Activated T-cell treated with anti-CD3 and anti-CD28 coated beads, Interleukin-2, amount 50 U/mL, for 72 hours (primary cell): ENCODE measurements around the gene SH2D4B. TPM values are rescaled to one million over a fixed set of nuclear protein-coding genes. Genes with fewer than 3 reads are reported as not detected.
A peak's percentile ranks its signal among the peaks of the same experiment; 100 is the strongest.
"Not testable (repeated sequence)": the region's sequence is repeated elsewhere in the genome, so short reads cannot be mapped to it uniquely, and the experiment has no call there.

ENCODE experiments used
- ATAC-seq, 2 donors: fragments of 150-1000 bp; cut with Tn5 transposase; replicated peaks in 1 of 2; 2 replicates each; pipeline ENCODE4 v1.10.0; 2021; ENCODE audit warnings: moderate library complexity in 2 of 2, mild to moderate bottlenecking in 1 of 2
- DNase-seq, 2 donors: peaks; one replicate each; pipeline ENCODE4 v3.0.0; 2021 to 2022; ENCODE audit warnings: mixed read lengths in 1 of 2
- H3K27ac Mint-ChIP-seq: one replicate; pipeline ENCODE4 v1.8.0; 2022; ENCODE audit warnings: mild to moderate bottlenecking, moderate library complexity, mixed read lengths
- H3K27me3 Mint-ChIP-seq: one replicate; pipeline ENCODE4 v1.8.0; 2022; ENCODE audit warnings: low read depth, mixed read lengths
- H3K36me3 Mint-ChIP-seq, 2 donors: one replicate each; pipeline ENCODE4 v1.8.0; 2022; ENCODE audit warnings: mixed read lengths in 2 of 2, mild to moderate bottlenecking in 1 of 2; ENCODE audit not compliant: insufficient read depth in 2 of 2
- H3K4me1 Mint-ChIP-seq: one replicate; pipeline ENCODE4 v1.8.0; 2022; ENCODE audit warnings: low read depth, mixed read lengths
- H3K4me3 Mint-ChIP-seq, 2 donors: one replicate each; pipeline ENCODE4 v1.8.0; 2022; ENCODE audit warnings: mild to moderate bottlenecking in 2 of 2, mixed read lengths in 2 of 2, moderate library complexity in 2 of 2
- H3K9me3 Mint-ChIP-seq, 2 donors: one replicate each; pipeline ENCODE4 v1.8.0; 2022; ENCODE audit warnings: mixed read lengths in 2 of 2
- total RNA-seq, 2 donors: library from RNA; stranded (reverse); gene quantifications; one replicate each; pipeline ENCODE4 v1.2.3, GENCODE V29; 2022

The SH2D4B gene
- total RNA-seq, 2 donors from 2014 or later: 0.34 to 0.46 TPM

DNA sequence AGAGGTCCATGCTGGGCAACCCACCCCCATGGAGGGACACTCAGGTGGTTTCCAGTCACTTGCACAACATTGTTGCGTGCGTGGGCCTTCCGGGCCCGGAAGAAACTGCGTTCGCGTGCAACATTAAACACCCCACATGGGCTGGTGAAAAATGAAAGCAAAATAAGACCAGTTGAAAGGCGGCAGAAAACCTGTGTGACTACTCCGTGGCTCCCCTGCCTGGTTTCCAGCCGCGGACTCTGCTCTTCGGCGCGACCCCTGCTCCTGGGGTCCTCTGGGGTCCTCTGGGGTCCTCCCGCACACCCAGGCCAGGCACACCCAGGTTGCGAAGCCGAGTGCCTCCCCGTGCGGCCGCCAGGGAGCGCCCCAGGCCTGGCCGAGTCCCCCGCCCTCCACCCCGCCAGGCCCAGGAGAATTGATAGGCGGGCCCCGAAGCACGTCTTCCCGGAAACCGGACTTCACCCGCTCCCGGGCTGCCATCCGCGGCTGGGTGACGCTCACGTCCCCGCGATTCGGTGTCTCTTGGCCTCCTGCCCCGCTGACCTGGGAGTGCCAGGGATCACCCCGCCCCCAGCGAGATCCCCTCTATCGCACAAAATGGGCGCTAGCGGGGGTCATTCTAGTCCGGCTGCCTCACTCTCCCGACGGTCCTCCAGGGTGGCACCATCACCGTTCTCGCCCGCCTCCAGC is 1.9 kb upstream of the SH2D4B start:
- peaks cover 31% of the 10 kb centered on the region for H3K4me1 Mint-ChIP-seq
- no peaks in the 10 kb centered on the region for H3K27me3 Mint-ChIP-seq
- ATAC-seq: peak; percentile 86 to 89
- H3K4me3 Mint-ChIP-seq: peak overlapping the region; percentile 96 to 97
- H3K36me3 Mint-ChIP-seq: peaks cover 2 to 3% of the 10 kb centered on the region in 2 donors
- H3K9me3 Mint-ChIP-seq: no peaks in the 10 kb centered on the region
- H3K27ac Mint-ChIP-seq: peak overlapping the region; percentile 100
- peak; percentile 83 to 86 for DNase-seq

DNA sequence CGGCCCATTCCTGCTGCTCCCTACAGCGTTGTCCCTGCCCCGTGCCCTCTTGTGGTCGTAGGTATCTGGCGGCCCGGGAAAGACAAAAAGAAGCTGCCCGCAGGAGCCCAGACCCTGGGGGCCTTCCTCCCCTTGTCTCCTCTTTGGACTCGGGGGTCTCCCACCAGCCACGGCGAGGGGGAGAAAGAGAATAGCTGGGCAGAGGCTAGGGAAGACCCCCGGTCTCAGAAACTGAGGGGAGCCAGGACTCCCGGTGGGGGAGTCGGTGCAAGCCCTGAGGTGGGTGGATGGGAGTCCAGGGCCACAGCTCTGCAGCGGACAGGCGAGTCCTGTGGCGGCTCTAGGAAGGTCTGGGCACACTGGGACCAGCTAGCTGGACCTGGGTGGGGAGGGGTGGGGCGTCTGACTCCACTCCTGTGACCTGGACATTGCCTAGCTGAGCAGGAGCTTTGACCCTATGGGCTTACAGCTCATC is 1.3 kb upstream of the SH2D4B start:
- peak overlapping the region; percentile 100 for H3K27ac Mint-ChIP-seq
- no peak for ATAC-seq
- peak overlapping the region; percentile 96 to 97 for H3K4me3 Mint-ChIP-seq
- no peaks in the 10 kb centered on the region for H3K27me3 Mint-ChIP-seq
- H3K9me3 Mint-ChIP-seq: no peaks in the 10 kb centered on the region
- DNase-seq: no peak
- H3K36me3 Mint-ChIP-seq: peaks cover 2 to 3% of the 10 kb centered on the region in 2 donors
- H3K4me1 Mint-ChIP-seq: peaks cover 31% of the 10 kb centered on the region

DNA sequence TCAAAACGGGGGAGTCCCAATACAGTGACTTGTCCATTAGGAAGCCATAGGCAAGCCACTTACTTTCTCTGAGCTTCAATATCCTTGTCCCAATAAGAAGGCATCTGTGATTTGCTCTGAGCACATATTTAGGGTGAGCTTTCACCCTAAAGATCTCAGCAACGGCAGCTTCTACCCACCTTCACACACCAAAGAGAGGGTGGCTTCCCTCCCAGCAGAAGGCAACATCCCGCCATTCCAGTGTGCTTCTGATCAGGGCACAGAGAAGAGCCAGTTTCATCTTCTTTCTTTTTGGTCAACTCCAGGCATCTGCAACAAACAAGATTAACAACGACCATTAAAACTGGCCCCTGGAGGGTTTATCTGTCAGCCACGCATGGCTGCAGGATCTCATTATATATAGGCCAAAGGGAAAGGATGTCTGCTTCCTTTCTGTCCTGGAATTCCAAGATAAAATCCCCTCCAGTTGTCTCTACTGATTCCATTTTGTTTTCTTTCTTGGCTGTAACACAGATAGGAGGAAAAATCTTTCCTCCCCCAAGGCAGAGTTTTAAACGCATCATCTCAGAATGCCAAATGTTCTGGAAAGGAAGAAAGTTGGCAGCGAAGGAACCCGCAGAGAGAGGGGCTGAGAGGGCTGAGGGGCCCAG is 491 bp upstream of the SH2D4B start:
- DNase-seq (no peak), ATAC-seq (no peak)
- H3K27ac Mint-ChIP-seq: peak overlapping the region; percentile 29
- peaks cover 2 to 3% of the 10 kb centered on the region in 2 donors for H3K36me3 Mint-ChIP-seq
- peak overlapping the region; percentile 61 to 96 for H3K4me3 Mint-ChIP-seq
- H3K9me3 Mint-ChIP-seq: no peaks in the 10 kb centered on the region
- no peaks in the 10 kb centered on the region for H3K27me3 Mint-ChIP-seq
- peaks cover 26% of the 10 kb centered on the region for H3K4me1 Mint-ChIP-seq

DNA sequence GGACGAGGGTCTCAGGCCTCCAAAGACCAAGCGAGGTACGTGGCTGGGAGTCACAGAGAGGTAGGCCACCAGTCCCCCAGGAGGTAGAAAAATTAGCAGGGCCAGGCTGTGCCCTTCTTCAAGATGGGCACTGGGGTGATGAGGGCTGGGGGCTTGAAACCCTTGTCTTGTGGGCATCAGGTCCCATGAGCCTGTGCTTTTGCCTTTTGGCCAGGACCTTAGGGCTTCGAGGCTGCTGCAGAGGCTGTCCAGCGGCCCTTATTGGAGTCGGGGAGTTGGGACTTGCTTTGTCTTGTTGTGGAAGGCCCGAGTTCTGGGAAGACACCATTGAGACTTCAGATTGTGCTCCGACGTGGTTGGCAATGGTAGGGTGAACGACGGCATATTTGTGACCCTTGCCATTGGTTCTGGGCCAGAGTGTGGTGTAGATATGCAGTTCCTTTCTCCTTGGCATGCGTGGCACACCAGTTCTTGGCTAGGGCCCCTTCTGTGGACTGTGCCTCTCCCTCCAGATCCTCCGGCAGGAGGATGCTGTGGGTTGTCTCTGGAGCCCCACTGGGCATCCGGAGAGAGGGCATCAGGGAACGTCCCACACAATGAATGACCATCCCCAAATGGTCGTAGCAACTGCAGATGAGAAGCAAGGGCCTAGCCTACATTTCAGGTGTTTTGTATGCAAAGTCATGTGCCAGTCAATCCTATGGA is 931 bp downstream of the SH2D4B start:
- Mint-ChIP-seq H3K4me1 (peaks cover 18% of the 10 kb centered on the region), H3K36me3 (peaks cover 0 to 2% of the 10 kb centered on the region in 2 donors)

DNA sequence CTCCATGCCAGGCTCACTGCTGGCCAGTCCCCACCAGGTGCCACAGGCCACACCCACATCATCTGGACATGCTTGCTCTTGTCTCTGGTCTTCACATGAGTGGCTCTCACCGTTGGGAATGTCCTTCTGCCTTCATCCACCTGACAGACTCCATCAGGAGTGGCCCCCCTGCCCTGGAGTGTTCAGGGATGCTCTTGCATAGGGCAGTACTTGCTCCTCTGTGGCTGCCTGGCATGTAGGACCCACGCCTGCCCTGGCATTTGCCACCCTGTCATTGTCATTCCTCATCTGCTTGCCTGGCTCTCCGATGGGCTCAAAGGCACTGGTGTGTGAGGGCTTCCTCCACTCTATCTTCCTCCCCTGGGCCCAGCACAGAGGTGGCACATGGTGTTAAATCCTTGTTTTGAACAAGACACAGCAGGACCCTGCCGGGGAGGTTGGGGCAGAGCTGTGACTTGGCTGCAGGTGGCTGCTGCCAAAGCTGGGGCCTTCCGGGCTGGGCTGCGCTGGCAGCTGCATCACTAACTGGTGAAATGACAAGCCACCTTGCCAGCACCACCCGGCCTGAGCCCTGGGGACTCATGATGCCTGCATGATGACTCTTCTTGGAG is 1.8 kb downstream of the SH2D4B start:
- Mint-ChIP-seq H3K9me3 (no peaks in the 10 kb centered on the region), H3K36me3 (peaks cover 0 to 2% of the 10 kb centered on the region in 2 donors), H3K27ac (peak overlapping the region; percentile 22), H3K4me1 (peaks cover 18% of the 10 kb centered on the region), H3K27me3 (no peaks in the 10 kb centered on the region), H3K4me3 (no peak overlapping the region)
- DNase-seq (no peak), ATAC-seq (no peak)

More for the DNA sequence above, 931 bp downstream of the SH2D4B start:
- H3K27ac Mint-ChIP-seq: no peak overlapping the region
- no peak for DNase-seq
- H3K27me3 Mint-ChIP-seq: no peaks in the 10 kb centered on the region
- ATAC-seq: no peak
- no peaks in the 10 kb centered on the region for H3K9me3 Mint-ChIP-seq
- H3K4me3 Mint-ChIP-seq: peak overlapping the region in 1 of 2 donors; percentile 4

DNA sequence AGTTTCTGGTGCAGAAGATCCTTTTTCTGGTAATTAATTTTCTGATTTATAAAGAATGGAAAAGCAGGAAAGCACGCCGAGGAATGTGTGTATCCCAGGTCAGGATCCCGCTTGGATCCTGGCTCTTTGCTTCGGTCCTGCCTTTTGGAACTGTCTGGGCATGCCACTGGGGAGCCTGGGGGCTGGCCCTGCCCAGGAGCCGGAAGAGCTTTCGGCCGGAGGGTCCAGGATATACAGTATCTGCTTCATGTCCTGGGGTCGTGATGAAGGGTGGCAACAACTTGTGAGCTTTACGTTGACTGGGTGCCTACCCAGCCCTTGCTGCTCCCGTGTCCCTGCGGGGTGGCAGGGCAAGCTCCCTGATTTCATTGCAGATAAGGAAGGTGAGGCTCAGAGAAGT is 2.4 kb downstream of the SH2D4B start:
- Mint-ChIP-seq H3K27me3 (no peaks in the 10 kb centered on the region), H3K4me3 (no peak overlapping the region), H3K4me1 (peaks cover 18% of the 10 kb centered on the region), H3K36me3 (peaks cover 0 to 2% of the 10 kb centered on the region in 2 donors), H3K9me3 (no peaks in the 10 kb centered on the region), H3K27ac (no peak overlapping the region)
- no peak for ATAC-seq
- DNase-seq: no peak

DNA sequence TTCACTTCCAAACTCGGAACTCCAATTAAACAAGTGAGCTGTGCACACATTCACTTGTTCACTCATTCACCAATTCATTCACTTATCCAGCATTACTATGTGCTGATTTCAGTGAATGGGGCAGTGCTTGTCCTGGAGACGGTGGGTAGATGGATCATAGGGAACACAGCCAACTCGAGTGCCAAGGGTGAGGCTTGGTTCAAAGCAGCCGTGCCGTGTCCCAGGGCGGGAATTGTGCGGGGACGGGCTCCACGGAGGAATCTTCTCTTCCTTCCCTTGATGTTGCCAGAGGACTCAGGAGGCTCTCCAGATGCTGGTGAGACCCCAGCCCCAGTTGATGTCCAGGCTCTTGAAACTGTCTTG is 2.9 kb downstream of the SH2D4B start:
- Mint-ChIP-seq H3K4me1 (peaks cover 18% of the 10 kb centered on the region), H3K27me3 (no peaks in the 10 kb centered on the region), H3K4me3 (peak overlapping the region; percentile 22 to 31), H3K36me3 (no peaks in the 10 kb centered on the region), H3K9me3 (no peaks in the 10 kb centered on the region), H3K27ac (no peak overlapping the region)
- ATAC-seq (no peak), DNase-seq (no peak)

DNA sequence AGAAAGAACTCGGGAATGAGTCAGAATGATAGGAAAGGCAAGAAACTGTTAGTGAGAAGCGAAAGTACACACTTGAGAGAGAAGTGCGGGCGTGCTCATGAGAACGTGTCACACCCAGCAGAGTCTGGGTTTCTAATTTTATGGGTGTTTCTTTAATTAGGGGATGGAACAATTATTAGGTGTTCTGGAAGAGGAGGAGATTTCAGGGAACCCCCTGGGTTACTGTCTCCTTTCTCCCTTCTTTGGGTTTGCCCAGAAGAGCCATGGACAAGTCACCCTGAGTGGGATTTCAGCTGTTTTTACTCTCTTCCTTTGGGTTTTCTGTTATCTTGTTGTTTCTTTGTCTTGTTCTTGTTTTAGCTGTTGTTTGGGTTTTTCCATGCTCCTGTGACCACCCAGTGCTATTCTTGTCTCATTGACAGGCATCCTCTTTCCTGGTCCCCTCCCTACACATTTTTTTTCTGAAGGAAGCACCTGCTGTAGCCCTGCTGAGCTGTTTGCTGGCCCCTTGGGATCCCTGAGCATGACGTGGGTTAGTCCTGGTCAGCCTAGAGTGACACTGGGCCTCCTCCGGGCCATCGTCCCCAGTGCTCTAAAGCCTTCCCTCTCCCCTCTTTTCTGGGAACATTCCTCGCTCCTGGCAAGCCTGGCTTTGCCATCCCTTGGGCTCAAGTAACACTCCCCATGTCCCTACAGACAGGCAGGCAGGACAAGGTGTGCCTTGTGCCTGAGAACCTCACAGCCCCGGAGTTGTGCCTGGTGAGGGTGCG is 3.5 kb downstream of the SH2D4B start:
- Mint-ChIP-seq H3K9me3 (no peaks in the 10 kb centered on the region), H3K27ac (no peak overlapping the region), H3K27me3 (no peaks in the 10 kb centered on the region), H3K4me1 (peaks cover 17% of the 10 kb centered on the region), H3K36me3 (no peaks in the 10 kb centered on the region), H3K4me3 (peak overlapping the region; percentile 22 to 31)
- ATAC-seq (no peak), DNase-seq (no peak)

DNA sequence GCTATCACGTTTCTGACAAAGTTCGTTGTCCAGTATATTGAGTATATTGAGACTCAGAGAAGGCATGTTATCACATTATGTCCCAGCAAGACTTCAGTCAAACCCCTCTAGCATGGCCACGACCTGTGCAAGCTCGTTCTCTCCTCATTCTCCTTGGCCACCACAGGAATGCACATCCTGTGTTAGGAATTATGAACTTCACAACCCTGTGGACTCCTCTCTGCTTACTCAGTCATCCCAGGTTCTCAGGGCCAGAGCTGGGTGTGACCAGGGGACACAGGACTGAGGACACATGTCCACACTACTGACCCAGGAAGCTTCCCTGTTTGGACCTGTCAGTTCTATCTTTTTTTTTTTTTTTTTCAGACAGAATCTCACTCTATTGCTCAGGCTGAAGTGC is 4.4 kb downstream of the SH2D4B start:
- H3K27ac Mint-ChIP-seq: no peak overlapping the region

DNA sequence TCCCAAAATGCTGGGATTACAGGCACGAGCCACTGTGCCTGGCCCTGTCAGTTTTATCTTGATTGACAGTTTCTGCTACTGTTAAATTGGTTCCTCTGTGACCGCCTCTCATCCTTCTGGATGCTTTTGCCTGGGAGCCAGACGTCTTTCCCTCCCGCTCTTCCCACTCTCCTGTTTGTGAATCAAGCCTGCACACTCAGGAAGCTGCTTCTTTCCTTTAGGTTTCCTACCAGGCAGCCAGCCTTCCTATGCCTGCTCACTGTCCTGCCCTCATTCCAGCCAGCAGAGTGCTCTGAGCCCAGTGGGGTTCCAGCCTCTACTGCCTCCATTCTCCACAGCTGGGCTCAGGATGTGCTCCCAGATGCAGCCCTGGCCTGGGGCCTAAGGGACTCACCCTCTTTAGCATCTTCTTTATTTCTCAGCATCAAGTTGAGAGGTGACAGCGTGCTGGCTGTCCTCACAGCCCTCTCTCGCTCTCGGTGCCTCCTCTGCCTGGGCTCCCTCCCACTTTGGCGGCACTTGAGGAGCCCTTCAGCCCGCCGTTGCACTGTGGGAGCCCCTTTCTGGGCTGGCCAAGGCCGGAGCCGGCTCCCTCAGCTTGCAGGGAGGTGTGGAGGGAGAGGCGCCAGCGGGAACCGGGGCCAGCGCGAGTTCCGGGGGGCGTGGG is 5.1 kb downstream of the SH2D4B start:
- Mint-ChIP-seq H3K4me3 (no peak overlapping the region), H3K9me3 (no peaks in the 10 kb centered on the region), H3K27ac (no peak overlapping the region), H3K27me3 (no peaks in the 10 kb centered on the region), H3K36me3 (no peaks in the 10 kb centered on the region), H3K4me1 (peaks cover 14% of the 10 kb centered on the region)
- no peak for DNase-seq
- ATAC-seq: no peak

More for the DNA sequence above, 4.4 kb downstream of the SH2D4B start:
- no peaks in the 10 kb centered on the region for H3K9me3 Mint-ChIP-seq
- H3K27me3 Mint-ChIP-seq: no peaks in the 10 kb centered on the region
- DNase-seq: no peak
- H3K36me3 Mint-ChIP-seq: no peaks in the 10 kb centered on the region
- ATAC-seq: no peak
- no peak overlapping the region for H3K4me3 Mint-ChIP-seq
- peaks cover 14% of the 10 kb centered on the region for H3K4me1 Mint-ChIP-seq

DNA sequence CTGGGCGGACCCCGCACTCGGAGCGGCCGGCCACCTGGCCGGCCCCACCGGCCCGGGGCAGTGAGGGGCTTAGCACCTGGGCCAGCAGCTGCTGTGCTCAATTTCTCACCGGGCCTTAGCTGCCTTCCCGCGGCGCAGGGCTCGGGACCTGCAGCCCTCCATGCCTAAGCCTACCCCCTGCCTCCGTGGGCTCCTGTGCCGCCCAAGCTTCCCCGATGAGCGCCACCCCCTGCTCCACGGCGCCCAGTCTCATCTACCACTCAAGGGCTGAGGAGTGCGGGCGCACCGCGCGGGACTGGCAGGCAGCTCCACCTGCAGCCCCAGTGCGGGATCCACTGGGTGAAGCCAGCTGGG is 5.6 kb downstream of the SH2D4B start:
- not testable (repeated sequence) for H3K4me3 Mint-ChIP-seq, DNase-seq, ATAC-seq, H3K9me3 Mint-ChIP-seq, H3K27ac Mint-ChIP-seq, H3K36me3 Mint-ChIP-seq, H3K27me3 Mint-ChIP-seq
- H3K4me1 Mint-ChIP-seq: peaks cover 14% of the 10 kb centered on the region

DNA sequence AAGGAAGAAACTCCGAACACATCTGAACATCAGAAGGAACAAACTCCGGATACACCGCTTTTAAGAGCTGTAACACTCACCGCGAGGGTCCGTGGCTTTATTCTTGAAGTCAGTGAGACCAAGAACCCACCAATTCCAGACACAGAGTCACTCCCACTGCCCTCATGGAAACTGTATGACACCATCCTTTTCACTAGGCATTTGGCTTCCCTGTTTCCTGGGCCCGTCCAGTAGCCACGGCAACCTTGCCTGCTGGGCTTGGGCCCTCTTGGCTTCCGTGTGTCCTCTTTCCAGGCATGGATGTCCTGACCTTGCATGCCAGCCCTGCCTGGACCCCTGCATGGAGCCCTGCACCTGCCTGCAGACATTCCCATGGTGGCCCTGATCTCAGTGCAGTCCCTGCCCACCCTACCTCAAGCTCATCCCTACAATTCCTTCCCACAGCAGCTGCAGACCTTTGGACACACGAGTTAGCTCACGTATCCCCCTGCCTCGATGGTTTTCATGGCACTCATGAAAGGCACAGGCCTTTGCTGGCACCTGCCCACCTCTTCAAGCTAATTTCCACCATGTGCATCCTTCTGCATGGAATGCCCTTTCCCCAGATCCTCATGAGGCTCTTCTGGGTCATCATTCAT is 6.7 kb downstream of the SH2D4B start:
- DNase-seq (no peak), ATAC-seq (no peak)
- Mint-ChIP-seq H3K4me1 (peaks cover 14% of the 10 kb centered on the region), H3K4me3 (no peak overlapping the region), H3K36me3 (no peaks in the 10 kb centered on the region), H3K27ac (no peak overlapping the region), H3K27me3 (no peaks in the 10 kb centered on the region), H3K9me3 (no peaks in the 10 kb centered on the region)
